ENCODE measurements around the gene ITGBL1.

- TF ChIP-seq, protein P1, sequence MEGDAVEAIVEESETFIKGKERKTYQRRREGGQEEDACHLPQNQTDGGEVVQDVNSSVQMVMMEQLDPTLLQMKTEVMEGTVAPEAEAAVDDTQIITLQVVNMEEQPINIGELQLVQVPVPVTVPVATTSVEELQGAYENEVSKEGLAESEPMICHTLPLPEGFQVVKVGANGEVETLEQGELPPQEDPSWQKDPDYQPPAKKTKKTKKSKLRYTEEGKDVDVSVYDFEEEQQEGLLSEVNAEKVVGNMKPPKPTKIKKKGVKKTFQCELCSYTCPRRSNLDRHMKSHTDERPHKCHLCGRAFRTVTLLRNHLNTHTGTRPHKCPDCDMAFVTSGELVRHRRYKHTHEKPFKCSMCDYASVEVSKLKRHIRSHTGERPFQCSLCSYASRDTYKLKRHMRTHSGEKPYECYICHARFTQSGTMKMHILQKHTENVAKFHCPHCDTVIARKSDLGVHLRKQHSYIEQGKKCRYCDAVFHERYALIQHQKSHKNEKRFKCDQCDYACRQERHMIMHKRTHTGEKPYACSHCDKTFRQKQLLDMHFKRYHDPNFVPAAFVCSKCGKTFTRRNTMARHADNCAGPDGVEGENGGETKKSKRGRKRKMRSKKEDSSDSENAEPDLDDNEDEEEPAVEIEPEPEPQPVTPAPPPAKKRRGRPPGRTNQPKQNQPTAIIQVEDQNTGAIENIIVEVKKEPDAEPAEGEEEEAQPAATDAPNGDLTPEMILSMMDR (IDR thresholded peaks at IDR 0.05; ENCODE audit: borderline replicate concordance, extremely low read depth, low read length, poor library complexity, severe bottlenecking) = no peak
- TF ChIP-seq EZH2 (IDR thresholded peaks at IDR 0.05; ENCODE audit: borderline replicate concordance, low read depth, low read length, severe bottlenecking) = no peak
These were observed 34.4 kb downstream of the ITGBL1 start for GRCh38 chr13:101486708-101487437.
